Astrocyte (in vitro differentiated cells and primary cell): Measurements from ENCODE around the gene C12orf76.

Experiments
- EZH2 ChIP-seq: IDR thresholded peaks from 2 replicates; pipeline ENCODE4 v1.6.1; 2012; ENCODE audit warnings: mild to moderate bottlenecking, low read length, inconsistent platforms; ENCODE audit not compliant: insufficient read depth
- TF ChIP-seq, protein P1 (sequence below): IDR thresholded peaks from 2 replicates; pipeline ENCODE4 v1.5.1; 2011; ENCODE audit warnings: low read depth, mild to moderate bottlenecking, inconsistent platforms, low read length, moderate library complexity; ENCODE audit not compliant: insufficient read depth

DNA sequence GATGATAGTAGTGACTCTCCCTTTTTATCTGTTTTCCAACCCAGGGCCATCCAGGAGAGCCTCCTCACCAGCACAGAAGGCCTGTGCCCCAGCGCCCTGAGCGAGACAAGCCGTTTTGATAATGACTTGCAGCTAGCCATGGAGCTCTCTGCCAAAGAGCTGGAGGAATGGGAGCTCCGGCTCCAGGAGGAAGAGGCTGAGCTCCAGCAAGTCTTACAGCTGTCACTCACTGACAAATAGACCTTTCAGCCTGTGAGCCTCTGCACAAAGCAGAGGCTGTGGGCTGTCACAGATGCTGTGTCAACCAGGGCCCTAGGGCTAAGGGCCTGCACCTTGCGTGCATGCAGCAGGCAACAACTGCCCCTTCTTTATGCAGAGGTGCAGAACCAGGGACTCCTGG, 11.0 kb downstream of the C12orf76 start:
- no peak for TF ChIP-seq EZH2
- TF ChIP-seq, protein P1, sequence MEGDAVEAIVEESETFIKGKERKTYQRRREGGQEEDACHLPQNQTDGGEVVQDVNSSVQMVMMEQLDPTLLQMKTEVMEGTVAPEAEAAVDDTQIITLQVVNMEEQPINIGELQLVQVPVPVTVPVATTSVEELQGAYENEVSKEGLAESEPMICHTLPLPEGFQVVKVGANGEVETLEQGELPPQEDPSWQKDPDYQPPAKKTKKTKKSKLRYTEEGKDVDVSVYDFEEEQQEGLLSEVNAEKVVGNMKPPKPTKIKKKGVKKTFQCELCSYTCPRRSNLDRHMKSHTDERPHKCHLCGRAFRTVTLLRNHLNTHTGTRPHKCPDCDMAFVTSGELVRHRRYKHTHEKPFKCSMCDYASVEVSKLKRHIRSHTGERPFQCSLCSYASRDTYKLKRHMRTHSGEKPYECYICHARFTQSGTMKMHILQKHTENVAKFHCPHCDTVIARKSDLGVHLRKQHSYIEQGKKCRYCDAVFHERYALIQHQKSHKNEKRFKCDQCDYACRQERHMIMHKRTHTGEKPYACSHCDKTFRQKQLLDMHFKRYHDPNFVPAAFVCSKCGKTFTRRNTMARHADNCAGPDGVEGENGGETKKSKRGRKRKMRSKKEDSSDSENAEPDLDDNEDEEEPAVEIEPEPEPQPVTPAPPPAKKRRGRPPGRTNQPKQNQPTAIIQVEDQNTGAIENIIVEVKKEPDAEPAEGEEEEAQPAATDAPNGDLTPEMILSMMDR: no peak
